AG09309 (cell line): Measurements from ENCODE around the gene FUT7.
A peak's percentile ranks its signal among the peaks of the same experiment; 100 is the strongest.

Experiments
- DNase-seq: peaks from one replicate; pipeline ENCODE4 v3.0.0-alpha.2; 2010; ENCODE audit warnings: low read depth
- H3K4me3 ChIP-seq: 2 replicates; pipeline ENCODE4 v1.5.1; 2011; ENCODE audit warnings: mild to moderate bottlenecking, low read depth, low read length, moderate library complexity; ENCODE audit not compliant: control insufficient read depth
- CTCF ChIP-seq: IDR thresholded peaks from 2 replicates; pipeline ENCODE4 v1.5.1; 2011; ENCODE audit warnings: mild to moderate bottlenecking, low read depth, low read length, inconsistent platforms; ENCODE audit not compliant: insufficient read depth, control insufficient read depth; ENCODE audit errors: missing control alignments

Gene FUT7

GRCh38 chr9:136991993-136992818 lies 39.7 kb downstream of the FUT7 start, which contains the start of gene PAXX:
TSS of gene PAXX (plus strand) at chr9:136992422. CDS start at chr9:136992444, 22 bp downstream.
- H3K4me3 ChIP-seq = peak within 1 kb of the TSS; percentile 79
- peak; percentile 34 for DNase-seq
- no peak for TF ChIP-seq CTCF

- TF ChIP-seq CTCF = no peak
- H3K4me3 ChIP-seq = no peak overlapping the region
- no peak for DNase-seq
Measured at GRCh38 chr9:136990242-136990911, 41.5 kb downstream of the FUT7 start.

GRCh38 chr9:136988872-136989271 lies 43.0 kb downstream of the FUT7 start:
- TF ChIP-seq CTCF = no peak
- H3K4me3 ChIP-seq = no peak overlapping the region

DNA sequence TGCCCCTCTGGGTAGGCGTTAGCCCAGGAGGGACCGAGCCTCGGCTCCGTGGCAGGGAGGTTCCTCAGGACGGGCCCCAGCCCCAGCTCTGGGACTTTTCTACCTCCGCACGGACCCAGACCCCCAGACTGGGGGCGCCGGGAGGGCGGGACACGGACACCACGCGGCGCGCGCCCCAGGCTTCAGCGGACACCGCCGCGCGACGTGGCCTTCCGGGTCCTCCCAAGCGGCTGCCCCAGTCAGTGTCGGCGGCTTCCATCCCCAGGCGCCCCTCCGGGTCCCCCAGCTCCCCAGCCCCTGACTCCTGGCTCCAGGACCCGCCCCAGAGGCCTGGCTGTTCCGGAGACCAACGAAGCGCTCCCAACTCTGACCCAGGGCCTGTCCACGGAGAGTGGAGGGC lies 46.0 kb downstream of the FUT7 start:
- no peak overlapping the region for H3K4me3 ChIP-seq
- no peak for TF ChIP-seq CTCF
- no peak for DNase-seq

More at GRCh38 chr9:136988872-136989271, 43.0 kb downstream of the FUT7 start:
- no peak for DNase-seq

DNA sequence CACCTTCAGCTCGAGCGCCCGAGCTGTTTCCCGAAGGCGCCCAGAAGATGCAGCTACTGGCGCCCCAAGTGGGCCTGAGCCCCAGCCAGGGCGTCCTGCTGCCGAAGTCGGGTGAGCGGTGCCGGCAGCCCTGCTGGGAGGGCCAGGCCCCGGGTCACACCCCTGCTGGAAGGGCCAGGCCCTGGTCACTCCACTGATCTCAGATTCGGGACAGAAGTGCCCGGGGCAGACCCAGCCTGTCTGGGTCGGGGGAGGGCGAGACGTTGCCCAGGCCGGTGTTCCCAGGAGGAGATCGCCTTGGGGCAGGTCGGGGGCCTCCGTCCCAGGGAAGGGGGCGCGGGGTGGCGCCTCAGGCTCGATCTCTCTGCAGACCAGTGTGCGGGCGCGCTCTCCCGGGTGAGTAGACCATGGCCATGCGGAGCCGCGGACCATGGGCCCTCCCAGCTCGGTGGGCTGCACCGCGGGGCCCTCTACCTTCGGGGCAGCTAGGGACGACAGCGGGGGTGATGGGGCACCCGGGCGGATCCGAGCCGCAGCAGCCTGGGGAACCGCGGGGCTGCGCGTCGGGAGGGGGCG lies 46.8 kb downstream of the FUT7 start:
- no peak for TF ChIP-seq CTCF
- no peak for DNase-seq
- no peak overlapping the region for H3K4me3 ChIP-seq

DNA sequence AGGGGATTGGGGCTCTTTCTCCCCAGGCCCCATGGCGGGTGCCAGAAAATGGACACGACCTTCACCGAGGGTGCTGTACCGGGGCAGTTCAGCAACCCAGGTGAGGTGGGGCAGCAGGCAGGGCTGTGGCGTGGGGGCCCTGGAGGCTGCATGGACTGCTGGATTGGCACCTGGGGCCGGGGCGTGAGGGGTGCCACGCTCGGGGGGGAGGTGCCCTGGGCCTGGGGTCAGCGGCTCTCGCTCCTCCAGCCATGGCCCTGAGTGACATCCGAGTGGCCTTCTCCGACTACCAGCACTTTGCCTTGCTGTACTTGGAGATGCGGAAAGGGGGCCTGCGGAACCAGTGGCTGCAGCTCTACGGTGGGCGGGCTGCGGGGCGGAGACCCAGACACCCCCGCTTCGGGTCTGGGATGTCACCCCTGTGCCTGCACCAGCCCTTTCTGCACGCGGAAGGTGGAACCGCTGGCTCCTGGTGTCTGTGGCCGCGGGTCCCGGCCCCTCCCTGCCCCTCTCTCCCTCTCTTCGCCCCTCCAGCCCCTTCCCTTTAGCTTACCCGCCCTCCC lies 47.3 kb downstream of the FUT7 start:
- no peak for DNase-seq
- no peak overlapping the region for H3K4me3 ChIP-seq
- TF ChIP-seq CTCF = no peak
